PFSK-1 (cell line): ENCODE results near the gene PYDC2.

Experiments used
- POLR2AphosphoS5 ChIP-seq: IDR thresholded peaks from 2 replicates; pipeline ENCODE4 v1.6.1; 2012; ENCODE audit warnings: low read depth, mild to moderate bottlenecking, control low read depth, low read length, moderate library complexity
- TAF1 ChIP-seq: IDR thresholded peaks from 2 replicates; pipeline ENCODE4 v1.6.1; 2012; ENCODE audit warnings: low read length, control low read depth, borderline replicate concordance; ENCODE audit not compliant: insufficient read depth
- TF ChIP-seq, protein P1 (sequence below), 2 experiments: IDR thresholded peaks; 2 replicates each; pipeline versions ENCODE4 v1.6.1 to v1.8.0; 2011 to 2012; ENCODE audit warnings: low read depth in 2 of 2, low read length in 2 of 2, control low read depth in 1 of 2, inconsistent platforms in 1 of 2, mild to moderate bottlenecking in 1 of 2, moderate library complexity in 1 of 2; ENCODE audit not compliant: insufficient read depth in 1 of 2

DNA sequence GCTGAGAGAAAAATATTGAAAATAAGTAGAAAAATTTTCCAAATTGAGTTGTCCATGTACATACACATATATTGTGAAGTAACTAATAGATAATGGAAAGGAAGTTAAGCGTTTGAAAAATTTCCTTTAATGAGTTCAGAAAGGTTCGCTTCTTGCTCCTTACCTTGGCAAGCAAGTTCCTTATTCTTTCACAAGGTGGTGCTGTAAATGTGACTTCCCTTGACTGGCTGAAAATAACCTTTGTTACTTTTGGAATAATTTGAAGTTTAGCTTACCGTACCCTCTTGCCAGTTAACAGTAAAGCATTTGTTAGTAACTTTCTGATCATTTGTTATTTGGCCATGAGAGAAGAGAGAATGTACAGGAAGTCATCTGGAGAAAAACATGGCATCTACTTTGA is 41.6 kb downstream of the PYDC2 start:
- TF ChIP-seq, protein P1, sequence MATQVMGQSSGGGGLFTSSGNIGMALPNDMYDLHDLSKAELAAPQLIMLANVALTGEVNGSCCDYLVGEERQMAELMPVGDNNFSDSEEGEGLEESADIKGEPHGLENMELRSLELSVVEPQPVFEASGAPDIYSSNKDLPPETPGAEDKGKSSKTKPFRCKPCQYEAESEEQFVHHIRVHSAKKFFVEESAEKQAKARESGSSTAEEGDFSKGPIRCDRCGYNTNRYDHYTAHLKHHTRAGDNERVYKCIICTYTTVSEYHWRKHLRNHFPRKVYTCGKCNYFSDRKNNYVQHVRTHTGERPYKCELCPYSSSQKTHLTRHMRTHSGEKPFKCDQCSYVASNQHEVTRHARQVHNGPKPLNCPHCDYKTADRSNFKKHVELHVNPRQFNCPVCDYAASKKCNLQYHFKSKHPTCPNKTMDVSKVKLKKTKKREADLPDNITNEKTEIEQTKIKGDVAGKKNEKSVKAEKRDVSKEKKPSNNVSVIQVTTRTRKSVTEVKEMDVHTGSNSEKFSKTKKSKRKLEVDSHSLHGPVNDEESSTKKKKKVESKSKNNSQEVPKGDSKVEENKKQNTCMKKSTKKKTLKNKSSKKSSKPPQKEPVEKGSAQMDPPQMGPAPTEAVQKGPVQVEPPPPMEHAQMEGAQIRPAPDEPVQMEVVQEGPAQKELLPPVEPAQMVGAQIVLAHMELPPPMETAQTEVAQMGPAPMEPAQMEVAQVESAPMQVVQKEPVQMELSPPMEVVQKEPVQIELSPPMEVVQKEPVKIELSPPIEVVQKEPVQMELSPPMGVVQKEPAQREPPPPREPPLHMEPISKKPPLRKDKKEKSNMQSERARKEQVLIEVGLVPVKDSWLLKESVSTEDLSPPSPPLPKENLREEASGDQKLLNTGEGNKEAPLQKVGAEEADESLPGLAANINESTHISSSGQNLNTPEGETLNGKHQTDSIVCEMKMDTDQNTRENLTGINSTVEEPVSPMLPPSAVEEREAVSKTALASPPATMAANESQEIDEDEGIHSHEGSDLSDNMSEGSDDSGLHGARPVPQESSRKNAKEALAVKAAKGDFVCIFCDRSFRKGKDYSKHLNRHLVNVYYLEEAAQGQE (IDR thresholded peaks at IDR 0.05; ENCODE audit: insufficient read depth in 1 of 2, low read depth in 2 of 2, low read length in 2 of 2) = no peak
- no peak for TF ChIP-seq POLR2AphosphoS5
- no peak for TF ChIP-seq TAF1
